Activated naive CD8-positive, alpha-beta T cell (primary cell): ENCODE measurements around the gene TCERG1L.

Experiments used
- H3K27ac Mint-ChIP-seq: one replicate; pipeline ENCODE4 v1.8.0; 2021; ENCODE audit warnings: mixed read lengths
- H3K27me3 Mint-ChIP-seq: one replicate; pipeline ENCODE4 v1.8.0; 2021; ENCODE audit warnings: mixed read lengths
- H3K36me3 Mint-ChIP-seq: one replicate; pipeline ENCODE4 v1.8.0; 2021; ENCODE audit warnings: mixed read lengths
- H3K4me1 Mint-ChIP-seq: one replicate; pipeline ENCODE4 v1.8.0; 2021; ENCODE audit warnings: low read depth, mixed read lengths
- H3K4me3 Mint-ChIP-seq: one replicate; pipeline ENCODE4 v1.8.0; 2021; ENCODE audit warnings: mild to moderate bottlenecking, mixed read lengths
- H3K9me3 Mint-ChIP-seq: one replicate; pipeline ENCODE4 v1.8.0; 2021; ENCODE audit warnings: low read depth, mixed read lengths

TCERG1L gene

GRCh38 chr10:131196176-131196885 is 115.2 kb downstream of the TCERG1L start:
- H3K4me1 Mint-ChIP-seq: no peaks in the 10 kb centered on the region
- peaks cover 2% of the 10 kb centered on the region for H3K27me3 Mint-ChIP-seq
- peaks cover 6% of the 10 kb centered on the region for H3K9me3 Mint-ChIP-seq
- H3K4me3 Mint-ChIP-seq: no peak overlapping the region
- H3K36me3 Mint-ChIP-seq: no peaks in the 10 kb centered on the region
- no peak overlapping the region for H3K27ac Mint-ChIP-seq

GRCh38 chr10:131195558-131196159 is 115.9 kb downstream of the TCERG1L start:
- Mint-ChIP-seq H3K36me3 (no peaks in the 10 kb centered on the region), H3K4me3 (no peak overlapping the region), H3K4me1 (no peaks in the 10 kb centered on the region), H3K27ac (no peak overlapping the region), H3K9me3 (peaks cover 6% of the 10 kb centered on the region), H3K27me3 (peaks cover 2% of the 10 kb centered on the region)

GRCh38 chr10:131195116-131195515 is 116.4 kb downstream of the TCERG1L start:
- Mint-ChIP-seq H3K27me3 (peaks cover 2% of the 10 kb centered on the region), H3K36me3 (no peaks in the 10 kb centered on the region), H3K4me1 (no peaks in the 10 kb centered on the region), H3K4me3 (no peak overlapping the region), H3K9me3 (peaks cover 6% of the 10 kb centered on the region), H3K27ac (no peak overlapping the region)

DNA sequence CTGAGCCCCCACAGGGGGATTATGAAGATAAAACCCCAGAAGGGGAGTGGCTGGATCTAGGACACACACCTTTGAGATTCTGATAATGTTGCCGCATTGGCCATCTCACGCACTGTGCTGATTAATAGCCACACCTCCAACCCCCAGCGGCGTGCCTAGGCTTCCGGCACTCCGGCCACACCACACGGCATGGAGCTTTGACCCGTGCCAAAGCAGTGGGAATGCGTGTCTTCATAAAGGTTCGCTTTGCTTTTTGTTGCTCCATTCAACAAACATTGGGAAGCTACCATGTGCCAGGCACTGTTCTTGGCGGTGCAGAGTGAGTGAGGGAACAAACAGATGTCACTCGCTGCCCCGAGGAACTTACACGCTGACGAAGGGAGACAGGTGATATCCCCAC is 117.6 kb downstream of the TCERG1L start:
- Mint-ChIP-seq H3K4me3 (no peak overlapping the region), H3K9me3 (peaks cover 6% of the 10 kb centered on the region), H3K27ac (no peak overlapping the region), H3K27me3 (no peaks in the 10 kb centered on the region), H3K4me1 (no peaks in the 10 kb centered on the region), H3K36me3 (no peaks in the 10 kb centered on the region)

DNA sequence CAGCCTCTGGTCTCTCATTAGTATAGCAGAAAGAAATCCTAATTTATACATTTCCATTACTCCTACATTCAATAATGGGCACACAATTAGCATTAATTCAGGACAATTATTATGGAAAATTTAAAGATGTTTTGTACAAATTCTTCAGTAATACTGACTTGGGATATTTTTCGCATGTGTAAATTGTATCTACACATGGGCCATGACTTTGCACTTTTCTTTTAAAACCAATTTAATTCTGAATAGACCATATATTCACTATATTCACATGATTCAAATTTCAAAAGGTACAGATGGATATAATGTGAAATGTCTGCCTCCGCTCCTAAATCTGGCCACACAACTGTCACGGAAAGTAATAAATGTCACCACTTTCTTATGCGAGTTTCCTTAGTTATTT is 123.0 kb downstream of the TCERG1L start:
- Mint-ChIP-seq H3K27me3 (no peaks in the 10 kb centered on the region), H3K4me1 (no peaks in the 10 kb centered on the region), H3K36me3 (no peaks in the 10 kb centered on the region), H3K27ac (no peak overlapping the region), H3K9me3 (peaks cover 6% of the 10 kb centered on the region), H3K4me3 (no peak overlapping the region)

DNA sequence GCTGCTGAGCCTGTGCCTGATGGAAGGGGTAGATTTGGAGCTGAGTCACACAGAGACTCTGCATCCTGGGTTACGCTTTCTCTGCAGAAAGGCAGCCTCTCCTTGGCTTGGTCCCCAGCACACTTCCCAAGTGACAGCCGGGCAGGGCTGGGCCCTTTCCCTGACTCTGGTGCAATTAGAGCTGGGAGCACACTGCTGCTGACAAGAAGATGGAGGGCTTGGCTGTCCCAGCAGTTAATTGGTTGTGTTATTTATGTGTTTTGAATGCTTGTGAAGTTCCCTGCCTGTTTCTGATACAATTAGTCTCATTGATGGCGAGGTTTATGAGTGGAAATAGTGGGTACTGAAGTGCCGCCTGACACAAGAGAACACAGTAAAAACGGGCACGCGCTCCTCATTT is 123.6 kb downstream of the TCERG1L start:
- peaks cover 6% of the 10 kb centered on the region for H3K9me3 Mint-ChIP-seq
- H3K4me1 Mint-ChIP-seq: no peaks in the 10 kb centered on the region
- no peak overlapping the region for H3K4me3 Mint-ChIP-seq
- H3K36me3 Mint-ChIP-seq: no peaks in the 10 kb centered on the region
- no peaks in the 10 kb centered on the region for H3K27me3 Mint-ChIP-seq
- no peak overlapping the region for H3K27ac Mint-ChIP-seq

- no peaks in the 10 kb centered on the region for H3K4me1 Mint-ChIP-seq
- no peak overlapping the region for H3K4me3 Mint-ChIP-seq
- H3K27ac Mint-ChIP-seq: no peak overlapping the region
- no peaks in the 10 kb centered on the region for H3K27me3 Mint-ChIP-seq
- no peaks in the 10 kb centered on the region for H3K36me3 Mint-ChIP-seq
- H3K9me3 Mint-ChIP-seq: peaks cover 2% of the 10 kb centered on the region
These were observed 124.2 kb downstream of the TCERG1L start for GRCh38 chr10:131187274-131187673.

GRCh38 chr10:131186547-131187253 is 124.8 kb downstream of the TCERG1L start:
- no peaks in the 10 kb centered on the region for H3K4me1 Mint-ChIP-seq
- H3K4me3 Mint-ChIP-seq: no peak overlapping the region
- H3K27ac Mint-ChIP-seq: no peak overlapping the region
- H3K27me3 Mint-ChIP-seq: no peaks in the 10 kb centered on the region
- H3K9me3 Mint-ChIP-seq: no peaks in the 10 kb centered on the region
- no peaks in the 10 kb centered on the region for H3K36me3 Mint-ChIP-seq

DNA sequence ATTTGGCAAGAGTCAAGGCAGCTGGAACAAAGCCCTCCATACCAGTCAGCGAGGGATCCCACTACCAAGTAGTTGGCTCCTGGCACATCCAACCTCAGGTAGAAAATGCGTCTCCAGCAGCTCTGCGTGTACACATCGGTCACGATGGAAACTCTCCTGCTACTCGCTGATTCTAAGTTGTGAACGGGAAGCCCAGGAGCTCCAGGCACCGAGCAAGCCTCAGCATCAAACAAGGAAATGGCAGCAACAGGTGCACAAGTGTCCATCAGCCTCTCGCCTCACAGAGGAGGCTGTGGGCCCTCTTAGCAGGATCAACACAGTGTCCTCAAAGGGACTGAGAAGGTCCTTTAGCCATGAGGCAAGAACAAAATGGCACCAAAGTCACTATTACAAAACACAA is 127.0 kb downstream of the TCERG1L start:
- Mint-ChIP-seq H3K9me3 (no peaks in the 10 kb centered on the region), H3K27ac (no peak overlapping the region), H3K36me3 (no peaks in the 10 kb centered on the region), H3K27me3 (peaks cover 2% of the 10 kb centered on the region), H3K4me3 (no peak overlapping the region), H3K4me1 (no peaks in the 10 kb centered on the region)

DNA sequence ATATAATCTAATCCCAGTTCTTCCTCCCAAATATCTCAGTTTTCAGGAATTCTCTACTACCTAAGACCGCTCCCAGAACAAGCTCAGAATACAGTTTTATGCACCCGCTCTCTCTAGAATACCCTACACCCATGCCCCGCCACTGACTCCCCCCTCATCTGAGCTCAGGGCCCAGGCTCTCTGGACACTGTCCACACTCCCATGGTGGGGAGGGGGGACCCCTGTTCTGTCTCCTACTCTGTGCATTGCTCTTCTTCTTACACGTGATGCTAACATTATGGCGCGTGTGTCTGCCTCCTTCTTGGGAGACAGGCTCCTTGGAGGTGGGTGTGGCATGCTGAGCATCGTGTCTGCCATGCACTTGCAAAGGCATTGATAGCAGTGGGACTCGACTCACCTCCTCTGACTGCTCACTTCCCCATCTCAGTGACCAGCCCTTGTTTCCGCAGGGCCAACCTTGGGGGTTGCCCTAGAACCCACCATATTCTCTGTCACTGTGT is 127.9 kb downstream of the TCERG1L start:
- Mint-ChIP-seq H3K36me3 (no peaks in the 10 kb centered on the region), H3K4me1 (no peaks in the 10 kb centered on the region), H3K27me3 (peaks cover 2% of the 10 kb centered on the region), H3K27ac (no peak overlapping the region), H3K9me3 (no peaks in the 10 kb centered on the region), H3K4me3 (no peak overlapping the region)

GRCh38 chr10:131181456-131181855 is 130.1 kb downstream of the TCERG1L start:
- H3K27ac Mint-ChIP-seq: no peak overlapping the region
- peaks cover 2% of the 10 kb centered on the region for H3K27me3 Mint-ChIP-seq
- no peaks in the 10 kb centered on the region for H3K9me3 Mint-ChIP-seq
- H3K36me3 Mint-ChIP-seq: no peaks in the 10 kb centered on the region
- no peak overlapping the region for H3K4me3 Mint-ChIP-seq
- H3K4me1 Mint-ChIP-seq: no peaks in the 10 kb centered on the region

DNA sequence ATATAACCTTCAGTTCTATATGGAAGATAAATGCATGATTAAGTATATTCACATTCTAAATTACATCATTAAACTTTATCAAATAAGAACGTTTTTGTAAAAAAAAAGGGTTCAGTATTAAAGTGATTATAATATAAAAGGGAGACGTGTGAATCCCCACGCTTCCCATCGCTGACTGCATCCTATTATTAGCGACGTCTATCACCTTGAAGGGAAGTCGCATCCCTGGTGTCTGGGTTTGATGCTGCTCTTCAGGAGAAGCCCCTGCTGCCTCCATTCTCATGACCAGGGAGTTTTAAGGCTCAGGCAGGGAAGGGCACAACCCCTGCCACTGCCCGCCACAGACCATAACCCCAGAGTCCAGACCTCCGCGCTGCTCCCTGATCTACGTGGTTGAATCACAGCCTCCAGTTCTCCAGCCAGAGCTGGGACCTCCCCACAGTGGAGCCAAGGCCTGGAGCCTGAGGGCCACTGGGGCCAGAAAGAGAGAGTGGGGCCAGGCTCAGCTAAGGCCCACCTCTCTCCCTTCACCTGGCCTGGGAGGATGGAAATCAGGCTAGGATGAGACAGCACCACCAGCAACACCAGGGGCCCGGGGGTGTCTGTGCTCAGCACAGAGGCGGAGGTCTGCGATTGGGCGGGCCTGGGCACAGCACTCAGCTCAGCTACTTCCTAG is 130.6 kb downstream of the TCERG1L start:
- Mint-ChIP-seq H3K27ac (no peak overlapping the region), H3K27me3 (peaks cover 2% of the 10 kb centered on the region), H3K9me3 (no peaks in the 10 kb centered on the region), H3K4me3 (no peak overlapping the region), H3K4me1 (no peaks in the 10 kb centered on the region), H3K36me3 (no peaks in the 10 kb centered on the region)

DNA sequence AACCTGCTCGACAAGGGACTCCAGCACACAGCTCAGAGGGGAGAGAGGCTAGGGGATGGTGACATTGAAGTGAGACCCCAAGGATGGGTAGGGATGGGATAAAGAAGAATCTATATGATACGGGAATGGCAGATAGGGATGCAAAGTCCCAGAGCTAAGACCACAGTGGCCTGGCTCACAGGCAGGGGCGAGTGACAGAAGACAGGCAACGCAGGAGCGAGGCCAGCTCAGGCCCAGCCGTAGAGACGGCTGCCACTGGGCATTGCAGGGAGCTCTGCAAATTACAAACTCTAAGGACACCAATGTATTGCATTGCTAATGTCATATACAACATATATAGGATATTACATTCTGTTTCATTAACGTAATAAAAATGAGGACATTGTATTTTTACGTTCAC is 131.4 kb downstream of the TCERG1L start:
- H3K4me1 Mint-ChIP-seq: no peaks in the 10 kb centered on the region
- no peak overlapping the region for H3K4me3 Mint-ChIP-seq
- peaks cover 2% of the 10 kb centered on the region for H3K27me3 Mint-ChIP-seq
- H3K9me3 Mint-ChIP-seq: no peaks in the 10 kb centered on the region
- no peak overlapping the region for H3K27ac Mint-ChIP-seq
- no peaks in the 10 kb centered on the region for H3K36me3 Mint-ChIP-seq

GRCh38 chr10:131179361-131179760 is 132.2 kb downstream of the TCERG1L start:
- no peaks in the 10 kb centered on the region for H3K4me1 Mint-ChIP-seq
- no peaks in the 10 kb centered on the region for H3K36me3 Mint-ChIP-seq
- H3K27me3 Mint-ChIP-seq: peaks cover 2% of the 10 kb centered on the region
- no peak overlapping the region for H3K4me3 Mint-ChIP-seq
- H3K27ac Mint-ChIP-seq: no peak overlapping the region
- no peaks in the 10 kb centered on the region for H3K9me3 Mint-ChIP-seq
